NCI-H2081 treated with DMSO at 0.1 percent for 48 hours (cell line): Measurements from ENCODE around the gene CACNB2.
A peak's percentile ranks its signal among the peaks of the same experiment; 100 is the strongest.

Experiments
- DNase-seq: peaks from one replicate; lab custom pipeline; 2025; lab: John Stamatoyannopoulos, UW

CACNB2 gene

GRCh38 chr10:18230794-18231193 is 90.6 kb downstream of the CACNB2 start:
- DNase-seq, result no peak

- DNase-seq, result no peak
Measured at GRCh38 chr10:18231480-18231879, 91.3 kb downstream of the CACNB2 start.

- DNase-seq, result no peak
Measured at GRCh38 chr10:18233775-18234174, 93.6 kb downstream of the CACNB2 start.

GRCh38 chr10:18235477-18235876 is 95.3 kb downstream of the CACNB2 start:
- no peak for DNase-seq

GRCh38 chr10:18236756-18237155 is 96.5 kb downstream of the CACNB2 start:
- DNase-seq, result no peak

GRCh38 chr10:18238870-18239485 is 98.8 kb downstream of the CACNB2 start:
- DNase-seq, result no peak

- DNase-seq, result no peak
Measured at GRCh38 chr10:18240185-18240882, 100.1 kb downstream of the CACNB2 start.

GRCh38 chr10:18246967-18247366 is 106.7 kb downstream of the CACNB2 start:
- no peak for DNase-seq

GRCh38 chr10:18252086-18252485 is 111.9 kb downstream of the CACNB2 start:
- no peak for DNase-seq

- DNase-seq, result no peak
Measured at GRCh38 chr10:18254086-18254485, 113.9 kb downstream of the CACNB2 start.

- no peak for DNase-seq
Measured at GRCh38 chr10:18254692-18255091, 114.5 kb downstream of the CACNB2 start.

- DNase-seq, result no peak
Measured at GRCh38 chr10:18260310-18260922, 120.2 kb downstream of the CACNB2 start.

GRCh38 chr10:18261063-18261610 is 120.9 kb downstream of the CACNB2 start:
- no peak for DNase-seq

- DNase-seq, result no peak
Measured at GRCh38 chr10:18261768-18262231, 121.6 kb downstream of the CACNB2 start.

GRCh38 chr10:18264466-18265050 is 124.3 kb downstream of the CACNB2 start:
- DNase-seq, result no peak

GRCh38 chr10:18268005-18268404 is 127.8 kb downstream of the CACNB2 start:
- DNase-seq, result no peak

GRCh38 chr10:18271491-18271890 is 131.3 kb downstream of the CACNB2 start:
- no peak for DNase-seq

- DNase-seq, result no peak
Measured at GRCh38 chr10:18273039-18273438, 132.8 kb downstream of the CACNB2 start.

GRCh38 chr10:18278181-18278580 is 138.0 kb downstream of the CACNB2 start:
- DNase-seq, result no peak

GRCh38 chr10:18279173-18279572 is 138.9 kb downstream of the CACNB2 start:
- DNase-seq, result no peak

GRCh38 chr10:18282094-18282493 is 141.9 kb downstream of the CACNB2 start:
- DNase-seq, result no peak

- DNase-seq, result peak; percentile 63
Measured at GRCh38 chr10:18290651-18291313, 150.6 kb downstream of the CACNB2 start.
